Measurements from ENCODE around the gene NANS. TPM values are rescaled to one million over a fixed set of nuclear protein-coding genes. Genes with fewer than 3 reads are reported as not detected.
"Not testable (repeated sequence)": the region's sequence is repeated elsewhere in the genome, so short reads cannot be mapped to it uniquely, and the experiment has no call there.

NANS gene
- total RNA-seq, 2 experiments from 2014 or later = 46.1 to 47.3 TPM

- Mint-ChIP-seq H3K4me3 (no peak overlapping the region), H3K4me1 (peaks cover 42% of the 10 kb centered on the region), H3K27ac (peak overlapping the region; percentile 41), H3K36me3 (ENCODE audit: low read depth) (peaks cover 80% of the 10 kb centered on the region), H3K9me3 (no peaks in the 10 kb centered on the region), H3K27me3 (no peaks in the 10 kb centered on the region)
- no peak for DNase-seq
- ChIA-PET POLR2A (interaction anchor here (0.8 to 2.1 kb wide), 5 partner anchors 10 to 161 kb away, joined by 3 to 9 read pairs (median 7); partner anchors contain the start of genes NANS and TRMO), CTCF (no interaction called here)
Measured at GRCh38 chr9:98083566-98084183, 27.1 kb downstream of the NANS start.

GRCh38 chr9:98084396-98084795, 27.9 kb downstream of the NANS start:
- DNase-seq = no peak
- POLR2A ChIA-PET = interaction anchor here (0.7 to 3.2 kb wide), 6 partner anchors 9 to 162 kb away, joined by 3 to 14 read pairs (median 5); partner anchors contain the start of genes NANS, TRIM14 and TRMO
- peaks cover 79% of the 10 kb centered on the region for H3K36me3 Mint-ChIP-seq (ENCODE audit: low read depth)
- no peak overlapping the region for H3K4me3 Mint-ChIP-seq
- peaks cover 42% of the 10 kb centered on the region for H3K4me1 Mint-ChIP-seq
- CTCF ChIA-PET = no interaction called here
- no peak overlapping the region for H3K27ac Mint-ChIP-seq
- no peaks in the 10 kb centered on the region for H3K9me3 Mint-ChIP-seq
- no peaks in the 10 kb centered on the region for H3K27me3 Mint-ChIP-seq

GRCh38 chr9:98085058-98085457, 28.5 kb downstream of the NANS start:
- Mint-ChIP-seq H3K9me3 (no peaks in the 10 kb centered on the region), H3K4me1 (peaks cover 48% of the 10 kb centered on the region), H3K4me3 (no peak overlapping the region), H3K36me3 (ENCODE audit: low read depth) (peaks cover 81% of the 10 kb centered on the region), H3K27ac (no peak overlapping the region), H3K27me3 (no peaks in the 10 kb centered on the region)
- CTCF ChIA-PET = no interaction called here
- POLR2A ChIA-PET = interaction anchor here (0.7 to 3.2 kb wide), 5 partner anchors 12 to 102 kb away, joined by 3 to 14 read pairs (median 7); partner anchors contain the start of genes ANP32B, NANS and TRIM14
- DNase-seq = no peak

- H3K9me3 Mint-ChIP-seq = no peaks in the 10 kb centered on the region
- CTCF ChIA-PET = no interaction called here
- H3K4me3 Mint-ChIP-seq = no peak overlapping the region
- H3K4me1 Mint-ChIP-seq = peaks cover 47% of the 10 kb centered on the region
- peaks cover 79% of the 10 kb centered on the region for H3K36me3 Mint-ChIP-seq (ENCODE audit: low read depth)
- H3K27ac Mint-ChIP-seq = peak overlapping the region; percentile 11
- H3K27me3 Mint-ChIP-seq = no peaks in the 10 kb centered on the region
- no peak for DNase-seq
- POLR2A ChIA-PET = interaction anchor here (0.7 to 3.2 kb wide), 4 partner anchors 9 to 180 kb away, joined by 3 to 14 read pairs (median 4); partner anchors contain the start of gene TRIM14
Measured at GRCh38 chr9:98085944-98086343, 29.4 kb downstream of the NANS start.

- H3K4me1 Mint-ChIP-seq = peaks cover 42% of the 10 kb centered on the region
- no peaks in the 10 kb centered on the region for H3K9me3 Mint-ChIP-seq
- peak overlapping the region; percentile 20 for H3K4me3 Mint-ChIP-seq
- no peak for DNase-seq
- POLR2A ChIA-PET = interaction anchor here (0.7 to 3.2 kb wide), 4 partner anchors 9 to 179 kb away, joined by 3 to 14 read pairs (median 4); partner anchors contain the start of gene TRIM14
- no peaks in the 10 kb centered on the region for H3K27me3 Mint-ChIP-seq
- H3K36me3 Mint-ChIP-seq (ENCODE audit: low read depth) = peaks cover 77% of the 10 kb centered on the region
- CTCF ChIA-PET = interaction anchor here (1.2 to 1.7 kb wide), 2 partner anchors 11 to 15 kb away, joined by 3 to 4 read pairs; no protein-coding TSS in a partner anchor
- H3K27ac Mint-ChIP-seq = peak overlapping the region; percentile 46
Measured at GRCh38 chr9:98086461-98086860, 29.9 kb downstream of the NANS start.

GRCh38 chr9:98087420-98088354, 31.2 kb downstream of the NANS start:
- no peak overlapping the region for H3K4me3 Mint-ChIP-seq

GRCh38 chr9:98090674-98091073, 34.1 kb downstream of the NANS start:
- CTCF ChIA-PET = interaction anchor here (1.0 to 2.1 kb wide), 3 partner anchors 11 to 169 kb away, joined by 3 to 7 read pairs (median 4); partner anchors contain the start of gene TRMO
- POLR2A ChIA-PET = interaction anchor here (1.7 to 4.1 kb wide), 3 partner anchors 10 to 28 kb away, joined by 4 to 18 read pairs (median 5); partner anchors contain the start of gene TRIM14
- H3K27ac Mint-ChIP-seq, H3K27me3 Mint-ChIP-seq, H3K4me3 Mint-ChIP-seq, H3K9me3 Mint-ChIP-seq, DNase-seq: not testable (repeated sequence)
- Mint-ChIP-seq H3K4me1 (peaks cover 41% of the 10 kb centered on the region), H3K36me3 (ENCODE audit: low read depth) (peaks cover 71% of the 10 kb centered on the region)

More at GRCh38 chr9:98087420-98088354, 31.2 kb downstream of the NANS start:
- POLR2A ChIA-PET = interaction anchor here (1.2 to 3.2 kb wide), 2 partner anchors 14 to 31 kb away, joined by 3 to 14 read pairs; partner anchors contain the start of gene TRIM14
- Mint-ChIP-seq H3K27me3 (no peaks in the 10 kb centered on the region), H3K4me1 (peaks cover 31% of the 10 kb centered on the region), H3K9me3 (no peaks in the 10 kb centered on the region), H3K36me3 (ENCODE audit: low read depth) (peaks cover 73% of the 10 kb centered on the region), H3K27ac (no peak overlapping the region)
- CTCF ChIA-PET = interaction anchor here (1.0 to 1.7 kb wide), 3 partner anchors 10 to 14 kb away, joined by 3 to 4 read pairs (median 3); no protein-coding TSS in a partner anchor
- no peak for DNase-seq

- Mint-ChIP-seq H3K36me3 (ENCODE audit: low read depth) (peaks cover 74% of the 10 kb centered on the region), H3K27ac (peak overlapping the region; percentile 1), H3K4me3 (no peak overlapping the region), H3K27me3 (no peaks in the 10 kb centered on the region), H3K9me3 (no peaks in the 10 kb centered on the region), H3K4me1 (peaks cover 42% of the 10 kb centered on the region)
- ChIA-PET CTCF (interaction anchor here (1.4 to 1.5 kb wide), 2 partner anchors 10 to 18 kb away, joined by 4 to 5 read pairs; no protein-coding TSS in a partner anchor), POLR2A (interaction anchor here (1.0 to 4.1 kb wide), 4 partner anchors 9 to 47 kb away, joined by 3 to 18 read pairs (median 8); partner anchors contain the start of gene TRIM14)
- no peak for DNase-seq
Measured at GRCh38 chr9:98091735-98092612, 35.4 kb downstream of the NANS start.

- H3K36me3 Mint-ChIP-seq (ENCODE audit: low read depth) = peaks cover 77% of the 10 kb centered on the region
- no peak overlapping the region for H3K4me3 Mint-ChIP-seq
- H3K4me1 Mint-ChIP-seq = peaks cover 46% of the 10 kb centered on the region
- POLR2A ChIA-PET = interaction anchor here (1.0 to 4.1 kb wide), 4 partner anchors 8 to 48 kb away, joined by 3 to 18 read pairs (median 8); partner anchors contain the start of gene TRIM14
- H3K9me3 Mint-ChIP-seq = no peaks in the 10 kb centered on the region
- DNase-seq = no peak
- CTCF ChIA-PET = interaction anchor here (1.4 to 1.5 kb wide), 3 partner anchors 9 to 19 kb away, joined by 3 to 5 read pairs (median 4); no protein-coding TSS in a partner anchor
- H3K27ac Mint-ChIP-seq = no peak overlapping the region
- H3K27me3 Mint-ChIP-seq = no peaks in the 10 kb centered on the region
Measured at GRCh38 chr9:98092613-98092931, 36.0 kb downstream of the NANS start.

- H3K4me3 Mint-ChIP-seq = no peak overlapping the region
- peaks cover 55% of the 10 kb centered on the region for H3K4me1 Mint-ChIP-seq
- no peaks in the 10 kb centered on the region for H3K27me3 Mint-ChIP-seq
- peak overlapping the region; percentile 71 for H3K27ac Mint-ChIP-seq
- no peaks in the 10 kb centered on the region for H3K9me3 Mint-ChIP-seq
- CTCF ChIA-PET = interaction anchor here (1.1 kb wide), 1 partner anchor 17 kb away, joined by 4 read pairs; no protein-coding TSS in a partner anchor
- no peak for DNase-seq
- H3K36me3 Mint-ChIP-seq (ENCODE audit: low read depth) = peaks cover 82% of the 10 kb centered on the region
- POLR2A ChIA-PET = interaction anchor here (0.9 to 1.9 kb wide), 9 partner anchors 8 to 172 kb away, joined by 3 to 7 read pairs (median 3); partner anchors contain the start of genes NANS, TBC1D2 and TRMO
Measured at GRCh38 chr9:98094316-98094715, 37.8 kb downstream of the NANS start.

- CTCF ChIA-PET = no interaction called here
Measured at GRCh38 chr9:98094851-98095250, 38.3 kb downstream of the NANS start.

More at GRCh38 chr9:98094851-98095250, 38.3 kb downstream of the NANS start:
- H3K4me3 Mint-ChIP-seq = no peak overlapping the region
- POLR2A ChIA-PET = interaction anchor here (1.1 to 1.9 kb wide), 4 partner anchors 14 to 172 kb away, joined by 3 to 7 read pairs (median 3); partner anchors contain the start of genes NANS, TBC1D2 and TRMO
- H3K9me3 Mint-ChIP-seq = no peaks in the 10 kb centered on the region
- H3K36me3 Mint-ChIP-seq (ENCODE audit: low read depth) = peaks cover 82% of the 10 kb centered on the region
- peak overlapping the region; percentile 71 for H3K27ac Mint-ChIP-seq
- no peak for DNase-seq
- no peaks in the 10 kb centered on the region for H3K27me3 Mint-ChIP-seq
- H3K4me1 Mint-ChIP-seq = peaks cover 55% of the 10 kb centered on the region

Measured in activated CD4-positive, alpha-beta memory T cell treated with anti-CD3 and anti-CD28 coated beads, Interleukin-2, amount 10 ng/mL, durations not matched to agents 7 days and 5 days (primary cell).